CD4-positive, alpha-beta T cell treated with Interleukin-1 beta for 1 hour (primary cell): ENCODE results near the gene SNAPC4.

ENCODE experiments used
- DNase-seq, 2 donors: peaks; one replicate each; pipeline ENCODE4 v3.0.0-alpha.2; 2020 to 2022

The SNAPC4 gene

DNA sequence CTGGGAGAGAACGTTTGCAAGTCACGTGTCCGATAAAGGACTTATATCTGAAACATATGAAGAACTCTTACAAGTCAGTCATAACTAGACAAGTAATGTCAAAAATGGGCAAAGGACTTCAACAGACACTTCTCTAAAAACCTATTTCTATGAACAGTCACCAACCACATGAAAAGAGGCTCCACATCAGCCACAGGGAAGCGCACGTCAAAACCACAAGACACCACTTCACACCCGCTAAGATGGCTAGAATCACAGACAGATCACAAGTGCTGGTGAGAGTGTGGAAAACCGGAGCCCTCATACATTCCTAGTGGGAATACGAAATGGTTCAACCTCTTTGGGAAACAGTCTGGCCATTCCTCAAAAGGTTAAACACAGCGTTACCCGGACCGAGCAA, 15.0 kb downstream of the SNAPC4 start:
- peak; percentile 23 to 42 for DNase-seq

DNA sequence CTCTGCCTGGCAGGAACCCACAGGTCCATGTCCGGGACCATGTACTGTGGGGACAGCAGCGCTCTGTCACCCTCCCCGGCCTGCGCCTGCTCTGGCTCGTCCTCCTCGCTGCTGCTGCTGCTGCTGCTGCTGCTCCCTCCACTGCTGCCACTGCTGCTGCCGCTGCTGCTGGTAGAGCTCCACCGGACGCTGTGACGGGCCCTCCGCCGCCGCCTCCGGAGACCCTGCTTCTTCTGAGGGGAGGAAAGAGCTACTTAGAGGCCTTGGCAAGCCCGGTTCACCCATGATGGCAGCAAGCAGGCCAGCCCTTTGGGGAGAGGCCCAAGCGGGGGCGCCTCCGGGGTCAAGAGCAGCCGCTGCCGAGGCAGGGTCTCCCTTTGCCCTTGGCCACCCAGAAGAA, 16.5 kb downstream of the SNAPC4 start:
- DNase-seq = no peak

DNA sequence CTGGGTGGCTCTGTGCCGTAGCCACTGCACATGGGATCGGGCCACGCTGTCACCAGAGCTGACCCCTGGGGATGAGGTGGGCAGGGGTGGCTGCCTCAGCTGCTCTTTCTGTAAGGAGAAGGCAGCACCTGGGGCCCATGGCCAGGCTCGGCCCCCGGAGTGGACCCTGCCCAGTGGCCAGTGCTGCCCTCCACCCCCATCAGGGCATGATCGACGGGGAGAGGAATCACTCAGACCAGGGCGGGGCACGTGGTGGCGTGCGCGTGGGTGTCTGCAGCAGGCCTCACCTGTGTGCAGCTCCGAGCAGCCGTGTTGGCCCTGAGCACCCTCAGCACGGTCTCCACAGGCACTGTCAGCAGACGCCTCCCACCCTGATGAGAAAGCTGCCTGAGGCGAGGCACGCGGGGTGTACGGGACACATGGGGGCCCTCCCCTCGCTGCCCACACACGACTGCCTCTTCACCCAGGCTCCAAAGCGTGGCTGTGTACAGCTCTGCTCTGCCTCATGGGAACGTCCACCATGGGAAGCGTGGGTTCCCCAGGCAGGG, 17.9 kb downstream of the SNAPC4 start:
- DNase-seq = no peak

DNA sequence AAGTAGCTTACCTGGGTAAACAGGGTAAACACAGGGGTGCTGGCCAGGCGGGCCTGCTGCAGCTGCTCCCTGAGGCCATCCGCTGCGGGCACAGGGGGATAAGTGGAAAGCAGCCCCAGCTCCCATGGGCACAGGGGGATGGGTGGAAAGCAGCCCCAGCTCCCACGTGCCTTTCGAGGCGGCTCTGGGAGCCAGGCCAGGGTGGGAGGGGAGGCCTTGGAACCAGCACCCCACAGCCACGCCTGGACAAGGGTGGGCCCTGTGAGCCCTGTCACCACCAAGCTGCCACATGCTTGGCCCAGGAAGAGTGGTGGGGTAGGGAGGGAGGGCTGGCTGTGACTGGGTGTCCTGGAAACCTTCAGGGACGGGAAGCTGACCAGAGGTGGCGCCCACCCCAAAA, 18.7 kb downstream of the SNAPC4 start:
- no peak for DNase-seq

DNA sequence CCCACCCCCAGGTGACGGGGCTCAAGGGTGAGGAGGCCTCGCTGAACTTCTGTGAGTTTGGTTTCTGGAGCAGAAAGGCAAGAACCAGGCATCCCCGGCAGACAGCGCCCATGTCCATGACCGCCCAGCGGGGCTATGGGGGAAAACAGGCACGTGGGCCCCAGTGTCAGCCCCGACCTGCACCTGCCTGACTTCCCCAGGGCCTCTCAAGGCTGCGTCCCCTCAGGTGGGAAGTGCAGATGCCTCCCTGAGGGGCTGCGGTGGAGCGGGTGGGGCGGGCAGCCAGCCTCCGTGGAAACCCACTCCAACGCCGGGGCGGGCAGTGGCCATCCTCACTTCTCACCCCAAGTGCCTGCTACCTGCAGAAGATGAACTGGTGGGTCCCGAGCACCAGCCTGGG, 19.6 kb downstream of the SNAPC4 start:
- no peak for DNase-seq

DNA sequence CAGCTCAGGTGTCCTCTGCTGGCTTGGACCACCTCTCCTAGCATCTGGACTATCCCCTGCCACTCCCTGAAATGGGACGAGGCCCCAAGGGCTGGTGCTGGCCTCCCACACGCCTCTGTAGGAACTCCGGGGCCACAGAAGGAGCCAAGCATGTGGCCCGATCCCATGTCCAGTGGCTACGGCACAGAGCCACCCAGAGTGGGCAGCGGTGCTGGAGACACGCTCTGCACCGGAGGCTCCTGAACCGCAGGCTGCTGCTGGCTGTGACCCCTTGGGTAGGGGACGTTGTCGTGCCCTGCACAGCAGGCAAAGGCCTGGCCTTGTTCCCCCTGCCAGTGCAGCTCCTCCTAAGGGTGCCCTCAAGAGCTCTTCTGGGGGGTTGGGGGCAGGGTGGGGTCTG, 20.1 kb downstream of the SNAPC4 start:
- DNase-seq = no peak

DNA sequence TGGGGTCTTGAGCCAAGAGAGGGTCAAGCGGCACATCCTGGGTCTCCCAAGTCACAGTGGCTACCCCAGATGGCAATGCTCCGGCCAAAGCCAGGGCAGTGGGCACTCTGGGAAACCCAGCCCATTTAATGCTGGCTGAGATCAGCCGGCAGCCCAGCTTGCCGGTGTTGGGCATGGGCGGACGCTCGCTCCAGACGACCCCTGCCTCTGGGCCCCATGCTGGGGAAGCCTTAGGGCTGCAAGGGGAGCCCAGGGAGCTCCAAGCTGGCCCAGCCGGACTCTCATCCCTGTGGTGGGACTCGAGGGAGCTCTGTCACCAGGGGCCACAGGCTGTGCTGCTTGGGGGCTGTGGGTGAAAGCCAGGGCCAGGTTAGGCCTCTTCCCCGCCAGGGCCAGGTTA, 20.6 kb downstream of the SNAPC4 start:
- no peak for DNase-seq

DNA sequence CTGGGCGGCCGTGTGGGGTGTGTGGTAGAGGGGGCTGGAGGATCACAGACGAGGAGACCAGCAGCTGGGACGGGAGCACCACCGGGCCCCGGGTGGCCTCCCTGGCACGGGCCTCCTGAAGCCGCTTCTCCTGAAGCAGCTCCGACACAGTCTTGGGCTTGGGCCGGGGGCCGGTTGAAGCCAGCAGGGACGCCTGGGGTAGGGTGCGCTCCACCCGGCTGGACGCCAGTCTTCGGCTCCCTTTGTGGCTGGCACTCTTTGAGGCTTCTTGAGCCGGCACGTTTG, 21.0 kb downstream of the SNAPC4 start:
- DNase-seq = no peak

DNA sequence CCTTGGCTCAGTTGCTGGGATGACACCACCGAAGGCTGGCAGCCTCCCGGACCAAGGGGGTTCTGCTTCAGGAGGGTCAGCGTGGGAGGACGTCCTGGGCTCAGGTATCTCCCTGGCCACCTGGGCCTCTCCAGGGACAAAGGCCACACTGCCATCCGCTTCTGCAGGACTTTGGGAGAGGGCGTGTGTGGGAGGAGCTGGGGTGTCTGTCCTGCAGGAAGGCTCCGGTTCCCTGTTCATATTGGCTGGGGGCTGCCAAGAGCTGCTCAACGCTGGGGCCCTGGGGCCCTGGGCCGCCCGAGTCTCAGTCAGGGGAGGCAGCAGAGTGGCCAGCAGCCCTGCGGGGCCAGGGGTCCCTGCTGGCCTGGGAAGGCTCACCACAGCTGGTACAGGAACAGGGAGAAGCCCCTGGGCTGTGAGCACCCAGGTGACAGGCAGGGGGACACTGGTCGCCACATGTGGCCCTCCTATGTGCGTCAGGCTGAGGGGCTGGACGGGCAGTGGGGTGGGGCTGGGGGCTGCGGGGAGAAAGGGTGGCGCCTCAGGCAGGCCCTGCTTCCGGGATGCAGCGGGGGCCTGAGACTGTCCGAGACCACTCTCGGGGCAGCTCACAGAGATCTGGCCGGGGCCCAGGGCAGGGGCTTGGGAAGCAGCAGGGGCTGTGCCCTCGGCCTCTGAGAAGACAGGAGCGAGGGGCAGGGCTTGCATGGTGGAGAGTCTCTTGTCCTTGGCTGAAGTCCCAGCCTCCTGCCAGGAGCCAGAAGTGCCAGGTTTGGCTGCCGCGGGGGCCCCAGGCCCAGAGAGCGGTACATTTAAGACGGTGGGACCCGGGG, 21.6 kb downstream of the SNAPC4 start:
- DNase-seq = no peak

DNA sequence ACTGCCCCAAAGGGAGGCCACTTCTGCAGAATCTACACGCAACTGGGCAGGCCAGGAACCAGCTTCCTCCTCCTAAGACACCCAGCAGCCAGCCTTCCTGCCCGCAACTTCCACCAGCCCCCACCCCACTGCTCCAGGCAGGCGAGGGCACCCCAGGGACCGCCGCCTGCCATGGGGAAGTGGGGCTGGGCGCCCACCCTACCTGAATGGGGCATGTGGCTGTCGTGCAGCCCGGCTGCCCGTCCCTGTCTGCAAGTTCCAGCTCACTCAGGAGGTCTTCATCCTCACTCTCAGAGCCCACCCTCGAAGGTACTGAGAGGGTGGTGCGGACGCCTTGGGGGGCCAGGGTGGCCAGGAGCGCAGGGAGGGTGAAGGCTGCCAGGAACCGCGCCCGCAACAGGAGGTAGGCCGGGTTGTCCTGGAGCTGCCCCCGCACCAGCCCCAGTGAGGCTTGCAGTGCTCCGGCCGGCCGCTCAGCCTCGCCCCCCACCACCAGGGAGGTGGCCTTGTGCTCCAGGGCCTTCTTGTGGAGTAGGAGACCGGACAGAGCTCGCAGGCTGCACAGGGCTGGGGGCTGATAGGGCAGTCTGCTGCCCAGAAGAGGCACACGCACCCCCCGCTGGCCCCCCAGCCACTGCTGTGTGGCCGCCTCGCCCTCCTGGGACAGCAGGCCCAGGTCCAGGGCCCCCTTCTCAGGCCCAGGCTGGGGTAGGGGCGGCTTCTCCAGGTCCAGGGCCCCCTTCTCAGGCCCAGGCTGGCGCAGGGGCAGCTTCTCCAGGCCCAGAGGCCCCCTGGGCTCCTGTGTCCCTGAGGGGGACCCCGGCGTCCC, 22.4 kb downstream of the SNAPC4 start:
- no peak for DNase-seq

DNA sequence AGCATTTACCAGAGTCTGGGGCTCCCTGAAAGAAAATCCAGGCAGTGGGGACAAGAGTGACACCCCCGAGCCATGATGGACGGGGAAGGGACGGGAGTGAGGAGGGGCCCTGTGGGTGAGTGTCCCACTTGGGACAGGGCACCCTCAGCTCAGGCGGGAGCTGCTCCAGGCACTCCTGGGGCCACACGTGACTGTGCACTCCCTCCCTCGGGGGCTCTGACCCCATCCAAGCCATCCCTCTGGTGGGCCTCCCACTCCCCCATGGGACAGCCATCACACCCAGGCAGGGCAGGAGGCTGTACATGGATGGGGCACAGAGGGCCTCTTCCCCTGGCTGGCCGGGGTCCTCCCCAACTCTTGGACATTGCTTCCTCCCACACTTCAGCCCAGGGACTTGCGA, 23.5 kb downstream of the SNAPC4 start:
- no peak for DNase-seq

DNA sequence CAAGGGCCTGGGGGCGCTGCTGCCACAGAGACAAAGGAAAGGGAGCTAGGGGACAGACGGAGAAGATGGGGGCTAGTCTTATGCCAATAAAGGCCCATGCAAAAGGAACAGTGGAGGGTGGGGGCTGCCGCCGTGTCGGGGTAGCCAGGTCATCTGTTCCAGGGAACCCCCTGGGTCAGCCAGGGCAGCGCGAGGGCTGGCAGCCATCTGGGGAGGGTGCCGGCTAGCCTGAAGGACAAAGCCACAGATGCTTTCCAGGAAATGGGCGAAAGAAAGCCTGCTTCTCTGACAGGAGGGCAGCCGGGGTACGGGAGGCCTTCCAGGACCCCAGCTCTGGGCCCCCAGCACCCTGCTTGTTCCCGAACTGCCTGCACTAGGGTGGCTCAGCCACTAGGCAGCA, 24.9 kb downstream of the SNAPC4 start:
- no peak for DNase-seq

DNA sequence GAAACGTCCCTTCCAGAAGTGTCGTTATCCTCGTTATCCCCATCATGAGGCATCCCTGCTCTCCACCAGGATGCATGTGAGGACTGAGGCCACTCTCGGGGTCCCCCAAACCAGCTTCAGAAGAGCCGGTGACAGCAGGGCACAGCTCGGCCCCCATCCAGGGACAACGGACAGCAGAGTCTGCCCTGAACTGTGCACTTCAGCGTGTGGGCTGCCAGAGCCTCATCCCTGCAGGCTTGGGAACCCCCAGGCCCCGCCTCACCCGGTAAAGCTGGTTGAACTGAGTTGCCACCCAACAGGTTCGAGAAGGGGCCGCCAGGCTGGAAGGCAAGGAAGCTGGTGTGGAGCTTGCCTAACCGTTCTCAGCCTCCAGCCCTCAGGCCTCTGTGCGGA, 25.8 kb downstream of the SNAPC4 start:
- no peak for DNase-seq

DNA sequence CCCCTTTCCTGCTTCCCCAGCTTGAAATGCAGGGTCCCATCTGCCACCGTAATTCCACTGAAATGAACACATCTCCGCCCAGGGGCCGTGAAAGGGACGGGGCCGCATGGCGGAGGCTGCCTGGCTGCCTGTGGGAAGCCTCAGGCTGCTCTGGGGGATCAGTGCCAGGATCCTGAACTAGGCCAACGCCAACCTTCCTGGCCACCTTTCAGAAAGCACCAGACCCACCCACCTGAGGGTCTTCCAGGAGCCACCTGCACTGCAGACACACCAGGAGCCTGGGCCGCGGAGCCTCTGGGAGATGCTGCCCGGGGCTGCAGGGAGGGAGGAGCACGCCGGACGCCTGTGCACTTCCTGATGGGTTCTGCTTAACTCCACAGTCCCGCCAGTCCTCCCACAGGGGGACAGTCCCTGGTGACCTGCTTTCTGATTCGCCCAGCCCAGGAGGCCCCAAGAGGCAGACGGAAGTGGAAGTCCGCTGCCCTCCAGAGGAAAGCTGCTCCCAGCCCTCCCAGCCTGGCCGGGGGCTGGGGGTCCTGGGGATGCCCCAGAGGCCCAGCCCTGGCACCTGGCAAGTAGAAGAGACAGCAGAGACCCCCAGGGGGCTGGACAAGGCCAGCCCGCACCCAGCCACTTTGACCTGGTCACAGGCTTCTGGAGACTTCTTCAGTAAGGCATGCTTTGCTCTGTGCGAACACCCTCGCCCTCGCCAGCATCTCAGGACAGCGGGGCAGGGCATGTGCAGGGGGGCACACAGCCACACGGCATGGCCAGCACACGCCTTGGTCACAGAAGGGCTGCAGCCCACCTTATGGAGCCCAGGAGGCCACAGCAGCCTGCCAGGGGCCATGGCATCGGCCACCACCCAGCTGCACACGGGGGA, 26.4 kb downstream of the SNAPC4 start, which contains the start of gene CARD9:
Gene CARD9, minus strand, starts transcription at position 370 of the 883 bp plus-strand sequence. CDS start 1,591 bp downstream, outside the sequence.
- peak in 1 of 2 donors; percentile 50 for DNase-seq

DNA sequence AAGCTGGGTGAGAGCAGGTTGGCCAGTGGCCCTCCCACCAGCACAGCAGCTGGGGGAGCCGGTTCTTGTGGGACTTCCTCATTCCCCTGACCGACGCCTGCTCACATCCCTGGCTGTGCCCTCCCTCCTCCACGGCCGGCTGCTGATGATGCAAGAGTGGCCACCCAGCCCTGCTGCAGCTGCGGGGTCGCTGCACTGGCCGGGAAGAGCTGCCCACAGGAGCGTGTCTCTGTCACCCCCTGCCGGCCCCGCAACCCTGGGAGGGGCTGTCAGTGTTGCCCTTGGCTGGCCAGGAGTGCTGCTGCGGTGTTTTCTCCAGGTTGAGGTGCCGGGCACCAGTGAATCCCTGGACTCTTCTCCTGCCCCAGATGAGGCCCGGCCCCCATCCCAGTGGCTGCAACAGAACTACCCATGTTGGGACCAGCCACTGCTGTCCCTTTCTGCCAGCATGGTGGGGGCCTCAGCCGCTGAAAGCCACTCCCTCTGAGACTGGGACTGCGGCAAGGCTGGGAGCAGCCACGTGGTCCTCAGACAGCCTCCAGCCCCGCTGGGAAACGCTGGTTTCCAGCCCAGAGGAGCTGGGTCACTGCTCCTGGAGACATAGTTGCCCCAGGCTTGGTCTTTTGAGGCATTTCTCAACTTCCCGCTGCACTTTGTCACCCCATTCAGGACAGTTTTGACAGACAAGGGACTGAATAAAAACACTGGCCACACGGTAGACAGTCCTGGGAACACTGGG, 27.2 kb downstream of the SNAPC4 start:
- DNase-seq = peak in 1 of 2 donors; percentile 57

DNA sequence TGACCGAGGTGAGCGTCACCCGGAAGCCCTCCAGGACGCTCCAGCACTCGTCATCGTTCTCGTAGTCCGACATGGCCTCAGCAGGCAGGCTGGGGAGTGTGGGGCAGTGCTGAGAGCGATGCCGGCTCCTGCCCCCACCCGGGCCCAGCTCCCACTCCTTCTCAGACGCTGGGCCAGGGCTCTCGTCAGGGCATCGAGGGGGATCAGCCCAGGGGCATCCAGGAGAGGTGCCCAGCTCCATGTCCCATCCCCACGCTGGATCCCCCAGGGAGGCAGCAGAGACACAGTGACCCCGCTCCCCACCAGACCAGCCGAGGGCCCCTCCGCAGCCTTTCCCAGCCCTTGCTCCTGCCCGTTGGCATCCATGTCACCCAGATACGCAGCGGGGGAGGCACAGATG, 28.0 kb downstream of the SNAPC4 start:
- no peak for DNase-seq

DNA sequence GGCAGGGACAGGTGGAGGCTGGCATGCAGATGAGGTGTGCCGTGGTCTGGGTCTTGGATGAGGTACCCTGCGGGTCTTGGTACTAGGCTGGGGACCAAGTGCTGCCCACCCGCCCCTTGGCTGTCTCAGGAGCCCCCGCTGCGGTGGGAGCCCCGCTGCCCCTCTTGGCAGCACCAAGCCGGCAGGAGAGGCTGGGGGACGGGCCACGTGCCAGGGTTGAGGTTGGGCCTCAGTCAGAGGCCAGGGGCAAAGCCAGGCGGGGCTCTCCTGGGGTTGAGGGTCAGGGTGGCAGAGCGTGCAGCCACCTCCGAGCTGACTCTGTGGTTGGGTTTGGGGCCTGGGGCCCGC, 28.5 kb downstream of the SNAPC4 start:
- no peak for DNase-seq

DNA sequence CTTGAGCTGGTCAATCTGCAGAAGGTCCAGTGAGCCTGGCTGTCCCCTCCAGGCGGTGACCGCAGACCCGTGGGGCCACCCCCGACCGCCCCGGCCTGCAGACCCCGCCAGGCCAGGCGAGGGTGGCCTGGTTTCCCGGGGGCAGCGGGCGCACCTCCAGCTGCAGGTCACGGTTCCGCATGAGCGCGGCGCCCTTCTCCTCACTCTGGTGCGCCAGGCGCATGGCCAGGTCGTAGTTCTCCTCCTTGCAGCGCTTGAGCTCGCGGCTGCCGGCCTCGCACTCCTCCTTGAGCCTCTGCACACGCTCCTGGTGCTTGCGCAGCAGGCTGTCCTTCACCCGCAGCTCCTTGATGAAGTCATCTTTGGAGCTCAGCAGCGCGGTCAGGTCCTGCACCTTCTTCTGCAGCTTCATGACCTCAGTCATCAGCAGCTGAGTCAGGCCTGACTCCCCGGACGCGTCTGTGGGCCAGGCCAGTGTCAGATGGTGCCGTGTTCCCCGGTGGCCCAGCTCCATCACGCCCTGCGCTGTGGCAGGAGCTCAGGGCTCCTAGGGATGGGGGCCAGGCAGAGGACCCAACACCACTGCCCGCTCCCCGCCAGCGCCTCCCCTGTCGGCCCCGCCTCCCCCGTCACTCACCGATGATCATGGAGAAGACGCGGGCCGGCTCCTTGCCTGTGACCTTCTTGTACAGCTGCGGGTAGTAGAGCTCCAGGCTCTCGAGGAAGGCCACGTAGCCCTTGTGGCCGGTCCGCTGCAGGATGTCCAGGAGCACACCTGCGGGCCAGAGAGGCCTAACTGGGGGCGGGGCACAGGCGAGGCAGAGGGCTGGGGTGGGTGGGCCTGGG, 29.1 kb downstream of the SNAPC4 start:
- DNase-seq = no peak

DNA sequence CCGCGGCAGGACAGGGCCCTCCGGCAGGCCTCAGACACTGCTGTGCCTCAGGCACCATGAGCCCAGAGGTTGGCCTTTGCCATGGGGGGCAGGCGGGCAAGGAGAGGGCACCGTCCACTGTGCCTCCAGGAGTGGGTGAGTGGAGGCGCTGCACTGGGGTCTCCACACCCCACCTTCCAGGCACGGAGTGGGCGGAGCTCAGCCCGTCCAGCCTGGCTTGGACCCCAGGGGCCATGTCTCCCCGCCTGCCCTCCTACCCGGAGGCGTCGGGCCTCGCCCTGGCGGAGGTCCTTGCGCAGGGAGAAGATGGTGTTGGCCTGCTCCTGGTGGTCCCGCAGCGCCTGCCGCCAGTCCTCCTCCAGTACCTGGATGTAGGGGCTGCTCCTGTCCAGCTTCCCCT, 29.9 kb downstream of the SNAPC4 start:
- DNase-seq = no peak

DNA sequence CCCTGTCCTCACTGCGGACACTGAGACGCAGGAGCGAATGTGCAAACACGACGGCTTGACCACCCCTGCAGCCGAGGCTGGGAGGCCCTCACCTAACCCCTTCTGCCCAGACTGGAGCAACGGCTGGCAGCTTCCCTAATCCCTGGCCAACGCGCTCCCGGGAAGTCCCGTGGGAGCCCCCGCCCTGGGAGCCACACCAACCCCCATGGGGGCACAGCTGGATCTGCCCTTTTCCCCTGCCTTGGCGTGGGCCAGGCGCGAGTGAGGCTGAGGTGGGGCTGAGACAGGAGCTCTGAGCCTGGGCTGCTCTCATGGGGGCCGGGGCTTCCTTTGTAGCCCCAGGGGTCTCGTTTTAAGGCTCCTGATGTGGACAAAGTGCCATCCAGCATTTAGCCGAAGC, 31.8 kb downstream of the SNAPC4 start:
- DNase-seq = no peak
